ENCODE results near the gene CD55.

The CD55 gene

GRCh38 chr1:207398986-207399385, 77.5 kb downstream of the CD55 start:
- H3K9ac ChIP-seq (ENCODE audit: low read depth, low read length, poor library complexity, severe bottlenecking): no peak overlapping the region
- H3K27me3 ChIP-seq (ENCODE audit: insufficient read depth, low read length, poor library complexity, severe bottlenecking): no peaks in the 10 kb centered on the region
- H4K20me1 ChIP-seq (ENCODE audit: insufficient read depth, low read length, poor library complexity, severe bottlenecking): no peaks in the 10 kb centered on the region
- TF ChIP-seq CTCF (conservative IDR thresholded peaks at IDR 0.05; ENCODE audit: low read length) (no peak), EZH2phosphoT487 (IDR thresholded peaks at IDR 0.05; ENCODE audit: borderline replicate concordance) (no peak)
- H3F3A ChIP-seq (ENCODE audit: low read depth): no peaks in the 10 kb centered on the region
- no peaks in the 10 kb centered on the region for H3K79me2 ChIP-seq (ENCODE audit: insufficient read depth, low read length)
- no peak overlapping the region for H2AFZ ChIP-seq (ENCODE audit: low read length)
- H3K9me2 ChIP-seq (replicated peaks; ENCODE audit: low read depth, low read length): no peaks in the 10 kb centered on the region
- H3K9me3 ChIP-seq (ENCODE audit: insufficient read depth, low read depth, low read length): no peaks in the 10 kb centered on the region
- H3K4me2 ChIP-seq (ENCODE audit: low read depth, low read length, poor library complexity, severe bottlenecking): no peak overlapping the region
- no peaks in the 10 kb centered on the region for H3K36me3 ChIP-seq (ENCODE audit: insufficient read depth, low read length)
- no peaks in the 10 kb centered on the region for H3K4me1 ChIP-seq (ENCODE audit: insufficient read depth, low read length, poor library complexity, severe bottlenecking)
- no peak overlapping the region for H3K4me3 ChIP-seq (ENCODE audit: low read length, poor library complexity, severe bottlenecking)

DNA sequence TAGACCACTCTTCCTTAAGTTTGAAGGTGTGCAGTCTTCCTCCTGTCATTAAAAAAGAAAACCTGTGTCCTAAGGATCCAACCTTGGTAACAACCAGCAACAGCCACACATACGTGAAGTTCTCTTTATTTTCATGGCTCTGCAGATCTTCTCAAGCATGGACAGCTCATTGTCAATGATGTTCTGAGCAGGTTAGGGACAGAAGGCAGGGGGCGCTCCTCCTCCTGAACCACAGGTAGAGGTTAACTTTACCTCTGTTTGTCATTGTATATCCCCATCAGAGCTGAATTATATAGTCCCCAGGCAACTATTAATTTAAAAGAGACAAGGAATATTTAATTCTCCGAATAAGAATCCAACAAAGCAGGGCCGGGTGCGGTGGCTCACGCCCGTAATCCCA, 80.1 kb downstream of the CD55 start:
- no peaks in the 10 kb centered on the region for H3K27me3 ChIP-seq (ENCODE audit: insufficient read depth, low read length, poor library complexity, severe bottlenecking)
- no peaks in the 10 kb centered on the region for H3K9me2 ChIP-seq (replicated peaks; ENCODE audit: low read depth, low read length)
- no peak overlapping the region for H3K4me2 ChIP-seq (ENCODE audit: low read depth, low read length, poor library complexity, severe bottlenecking)
- no peaks in the 10 kb centered on the region for H3K9me3 ChIP-seq (ENCODE audit: insufficient read depth, low read depth, low read length)
- H3K4me1 ChIP-seq (ENCODE audit: insufficient read depth, low read length, poor library complexity, severe bottlenecking): no peaks in the 10 kb centered on the region
- H3K36me3 ChIP-seq (ENCODE audit: insufficient read depth, low read length): no peaks in the 10 kb centered on the region
- no peaks in the 10 kb centered on the region for H4K20me1 ChIP-seq (ENCODE audit: insufficient read depth, low read length, poor library complexity, severe bottlenecking)
- TF ChIP-seq CTCF (conservative IDR thresholded peaks at IDR 0.05; ENCODE audit: low read length) (peak; percentile 49), EZH2phosphoT487 (IDR thresholded peaks at IDR 0.05; ENCODE audit: borderline replicate concordance) (no peak)
- no peaks in the 10 kb centered on the region for H3F3A ChIP-seq (ENCODE audit: low read depth)
- H3K4me3 ChIP-seq (ENCODE audit: low read length, poor library complexity, severe bottlenecking): no peak overlapping the region
- no peak overlapping the region for H3K9ac ChIP-seq (ENCODE audit: low read depth, low read length, poor library complexity, severe bottlenecking)
- H2AFZ ChIP-seq (ENCODE audit: low read length): no peak overlapping the region
- no peaks in the 10 kb centered on the region for H3K79me2 ChIP-seq (ENCODE audit: insufficient read depth, low read length)

GRCh38 chr1:207402744-207403143, 81.3 kb downstream of the CD55 start:
- H3F3A ChIP-seq (ENCODE audit: low read depth): no peaks in the 10 kb centered on the region
- H3K4me3 ChIP-seq (ENCODE audit: low read length, poor library complexity, severe bottlenecking): no peak overlapping the region
- no peaks in the 10 kb centered on the region for H3K9me3 ChIP-seq (ENCODE audit: insufficient read depth, low read depth, low read length)
- TF ChIP-seq EZH2phosphoT487 (IDR thresholded peaks at IDR 0.05; ENCODE audit: borderline replicate concordance) (no peak), CTCF (conservative IDR thresholded peaks at IDR 0.05; ENCODE audit: low read length) (no peak)
- H3K4me1 ChIP-seq (ENCODE audit: insufficient read depth, low read length, poor library complexity, severe bottlenecking): no peaks in the 10 kb centered on the region
- H3K9me2 ChIP-seq (replicated peaks; ENCODE audit: low read depth, low read length): no peaks in the 10 kb centered on the region
- no peaks in the 10 kb centered on the region for H3K27me3 ChIP-seq (ENCODE audit: insufficient read depth, low read length, poor library complexity, severe bottlenecking)
- no peak overlapping the region for H3K4me2 ChIP-seq (ENCODE audit: low read depth, low read length, poor library complexity, severe bottlenecking)
- no peak overlapping the region for H3K9ac ChIP-seq (ENCODE audit: low read depth, low read length, poor library complexity, severe bottlenecking)
- H4K20me1 ChIP-seq (ENCODE audit: insufficient read depth, low read length, poor library complexity, severe bottlenecking): no peaks in the 10 kb centered on the region
- H3K79me2 ChIP-seq (ENCODE audit: insufficient read depth, low read length): no peaks in the 10 kb centered on the region
- H3K36me3 ChIP-seq (ENCODE audit: insufficient read depth, low read length): no peaks in the 10 kb centered on the region
- no peak overlapping the region for H2AFZ ChIP-seq (ENCODE audit: low read length)

Data from Loucy (cell line).